ENCODE results near the gene IDH1.

DNA sequence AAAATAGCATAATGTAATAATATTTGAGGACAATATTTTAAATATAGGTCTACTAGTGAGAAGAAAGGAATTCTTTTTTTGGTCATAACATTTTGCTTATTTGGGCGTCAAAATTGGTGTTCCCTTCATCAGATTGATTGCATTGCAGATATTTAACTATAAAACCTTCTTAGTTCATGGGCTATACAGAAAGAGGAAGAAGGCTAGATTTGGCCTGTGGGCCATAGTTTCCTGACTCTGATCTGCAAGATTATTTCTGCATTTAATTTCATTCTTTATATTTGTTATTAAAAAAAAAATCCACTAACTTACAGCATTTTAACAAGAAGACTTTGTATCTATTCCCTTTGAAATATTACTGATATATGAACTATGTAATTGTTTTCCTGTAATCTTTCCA, 43.1 kb upstream of the IDH1 start:
- TF ChIP-seq, protein P1, sequence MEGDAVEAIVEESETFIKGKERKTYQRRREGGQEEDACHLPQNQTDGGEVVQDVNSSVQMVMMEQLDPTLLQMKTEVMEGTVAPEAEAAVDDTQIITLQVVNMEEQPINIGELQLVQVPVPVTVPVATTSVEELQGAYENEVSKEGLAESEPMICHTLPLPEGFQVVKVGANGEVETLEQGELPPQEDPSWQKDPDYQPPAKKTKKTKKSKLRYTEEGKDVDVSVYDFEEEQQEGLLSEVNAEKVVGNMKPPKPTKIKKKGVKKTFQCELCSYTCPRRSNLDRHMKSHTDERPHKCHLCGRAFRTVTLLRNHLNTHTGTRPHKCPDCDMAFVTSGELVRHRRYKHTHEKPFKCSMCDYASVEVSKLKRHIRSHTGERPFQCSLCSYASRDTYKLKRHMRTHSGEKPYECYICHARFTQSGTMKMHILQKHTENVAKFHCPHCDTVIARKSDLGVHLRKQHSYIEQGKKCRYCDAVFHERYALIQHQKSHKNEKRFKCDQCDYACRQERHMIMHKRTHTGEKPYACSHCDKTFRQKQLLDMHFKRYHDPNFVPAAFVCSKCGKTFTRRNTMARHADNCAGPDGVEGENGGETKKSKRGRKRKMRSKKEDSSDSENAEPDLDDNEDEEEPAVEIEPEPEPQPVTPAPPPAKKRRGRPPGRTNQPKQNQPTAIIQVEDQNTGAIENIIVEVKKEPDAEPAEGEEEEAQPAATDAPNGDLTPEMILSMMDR (conservative IDR thresholded peaks at IDR 0.05 in 1 of 2, IDR thresholded peaks at IDR 0.05 in 1 of 2; ENCODE audit: extremely low read depth in 1 of 2, insufficient read depth in 1 of 2, low read depth in 1 of 2, low read length in 2 of 2), result no peak
- no peak for TF ChIP-seq EZH2 (IDR thresholded peaks at IDR 0.05; ENCODE audit: borderline replicate concordance, low read length)

Data from mammary epithelial cell (primary cell).